Globus pallidus (tissue), 1 donor: Measurements from ENCODE around the gene HSF2BP.
A peak's percentile ranks its signal among the peaks of the same experiment; 100 is the strongest.
"Not testable (repeated sequence)": the region's sequence is repeated elsewhere in the genome, so short reads cannot be mapped to it uniquely, and the experiment has no call there.

Experiments
- DNase-seq: peaks from one replicate; pipeline ENCODE4 v3.0.0-alpha.2; 2015; ENCODE audit warnings: low spot score

HSF2BP gene

DNA sequence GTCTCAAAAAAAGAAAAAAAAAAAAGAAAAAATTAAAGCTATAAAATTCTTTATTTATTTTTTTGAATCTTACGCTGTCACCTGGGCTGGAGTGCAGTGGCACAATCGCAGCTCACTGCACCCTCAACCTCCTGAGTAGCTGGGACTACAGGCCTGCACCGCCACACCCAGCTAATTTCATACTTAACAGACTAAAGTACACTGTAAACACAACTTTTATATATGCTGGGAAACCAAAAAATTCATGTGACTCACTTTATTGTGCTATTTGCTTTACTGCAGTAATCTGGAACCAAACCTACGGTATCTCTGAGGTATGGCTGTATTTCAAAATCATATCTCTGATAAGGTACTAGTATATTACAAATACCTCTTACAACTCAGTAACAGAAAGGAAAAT lies 40.3 kb downstream of the HSF2BP start:
- DNase-seq: no peak

DNA sequence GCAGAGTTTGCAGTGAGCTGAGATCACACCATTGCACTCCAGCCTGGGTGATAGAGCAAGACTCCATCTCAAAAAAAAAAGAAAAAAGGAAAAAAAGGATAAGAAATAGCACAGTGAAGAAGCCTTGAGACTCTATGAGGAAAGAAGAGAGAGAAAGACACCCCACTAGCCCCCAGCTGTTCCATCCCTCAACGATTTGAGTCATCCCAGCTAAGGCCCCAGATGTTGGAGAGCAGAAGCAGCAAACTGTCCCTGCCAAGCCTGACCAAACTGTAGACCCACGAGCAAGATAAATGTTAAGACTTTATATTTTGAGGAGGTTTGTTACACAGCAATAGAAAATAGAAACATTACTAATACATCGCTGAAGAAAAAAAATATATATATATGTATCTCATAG lies 42.4 kb downstream of the HSF2BP start:
- not testable (repeated sequence) for DNase-seq

DNA sequence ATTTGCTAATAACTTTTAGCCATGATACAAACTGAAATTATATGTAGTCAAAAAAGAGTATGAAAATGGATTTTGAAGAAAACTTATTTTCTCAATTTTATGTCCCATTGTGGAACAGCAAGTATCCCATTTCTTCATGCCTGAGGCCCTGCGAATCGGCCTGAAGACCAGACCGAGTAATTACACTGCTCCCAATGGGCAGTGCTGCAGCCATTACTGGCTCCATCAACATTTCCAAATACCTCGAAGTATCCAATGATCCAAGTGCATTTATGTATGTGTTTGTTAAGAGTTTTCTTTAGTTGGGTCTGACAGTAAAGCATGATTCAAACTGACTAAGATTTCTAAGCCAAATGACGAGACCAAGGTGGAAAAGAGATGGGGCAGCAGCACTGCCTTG lies 44.4 kb downstream of the HSF2BP start:
- no peak for DNase-seq

DNA sequence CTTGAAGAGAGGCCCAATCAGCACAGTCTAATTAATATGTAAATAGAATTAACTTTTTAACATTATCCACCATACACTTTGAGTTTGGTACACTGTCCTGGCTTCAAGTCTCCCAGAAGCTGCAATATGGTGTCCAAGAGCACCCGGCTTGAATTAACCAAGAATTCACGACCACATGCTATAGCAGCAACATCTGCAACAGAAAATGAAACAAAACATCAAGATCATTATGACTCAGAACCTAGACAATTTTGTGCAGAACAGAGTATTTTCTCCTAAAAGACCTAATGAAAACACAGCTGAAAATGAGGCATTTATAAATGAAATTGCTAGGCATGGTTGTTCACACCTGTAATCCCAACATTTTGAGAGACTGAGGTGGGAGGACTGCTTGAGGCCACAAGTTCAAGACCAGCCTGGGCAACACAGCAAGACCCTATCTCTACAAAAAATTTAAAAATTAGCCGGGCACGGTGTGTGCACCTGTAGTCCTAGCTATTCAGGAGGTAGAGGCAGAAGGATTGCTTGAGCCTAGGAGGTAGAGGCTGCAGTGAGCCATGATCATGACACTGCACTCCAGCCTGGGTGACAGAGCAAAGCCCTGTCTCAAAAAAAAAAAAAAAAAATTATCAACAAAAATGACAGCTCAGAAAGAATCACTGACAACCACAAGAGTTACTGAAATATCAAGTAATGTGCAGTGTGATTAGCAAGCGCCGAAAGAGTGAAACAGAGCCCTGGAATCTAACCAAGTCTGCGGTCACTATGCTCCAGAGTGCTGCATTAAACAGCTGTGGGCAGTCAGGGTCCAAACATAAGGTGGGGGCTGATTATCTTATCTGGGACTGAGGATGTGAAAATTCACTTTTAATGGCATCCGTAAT lies 45.3 kb downstream of the HSF2BP start:
- no peak for DNase-seq

DNA sequence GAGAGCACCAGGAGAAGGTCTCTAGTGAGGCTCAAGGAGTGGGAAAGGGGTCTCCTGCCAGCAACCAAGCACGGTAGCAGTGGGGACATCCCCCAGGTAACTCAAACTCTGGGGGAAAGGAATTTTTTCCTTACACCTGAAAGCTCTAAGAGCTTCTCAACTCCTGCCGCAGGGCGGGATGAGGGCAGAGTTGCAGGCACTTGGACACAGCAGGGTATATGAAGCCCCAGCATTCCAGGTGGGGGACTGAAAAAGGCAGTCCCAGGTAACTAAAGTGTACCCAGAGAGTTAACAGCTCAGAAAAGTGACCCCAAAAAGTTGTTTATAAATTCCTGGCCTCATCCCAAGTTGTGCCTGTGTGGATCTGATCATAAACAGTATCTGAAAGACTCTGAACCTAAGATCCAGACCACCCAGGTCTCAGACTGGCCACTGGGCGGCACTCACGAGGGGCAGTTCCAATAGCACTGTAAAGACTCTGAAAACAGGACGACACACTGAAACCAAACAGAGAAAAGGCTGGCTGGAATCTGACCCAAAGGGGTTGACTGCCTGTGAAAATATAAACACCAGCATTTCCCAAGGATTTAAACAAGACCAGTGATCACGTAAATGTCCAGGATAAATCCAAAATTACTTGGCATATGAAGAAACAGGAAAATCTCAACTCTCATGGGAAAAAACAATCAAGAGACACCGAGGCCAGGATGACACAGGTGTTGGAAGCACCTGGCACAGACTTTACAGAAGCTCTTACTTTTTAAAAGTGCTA lies 47.5 kb downstream of the HSF2BP start:
- peak; percentile 29 for DNase-seq

DNA sequence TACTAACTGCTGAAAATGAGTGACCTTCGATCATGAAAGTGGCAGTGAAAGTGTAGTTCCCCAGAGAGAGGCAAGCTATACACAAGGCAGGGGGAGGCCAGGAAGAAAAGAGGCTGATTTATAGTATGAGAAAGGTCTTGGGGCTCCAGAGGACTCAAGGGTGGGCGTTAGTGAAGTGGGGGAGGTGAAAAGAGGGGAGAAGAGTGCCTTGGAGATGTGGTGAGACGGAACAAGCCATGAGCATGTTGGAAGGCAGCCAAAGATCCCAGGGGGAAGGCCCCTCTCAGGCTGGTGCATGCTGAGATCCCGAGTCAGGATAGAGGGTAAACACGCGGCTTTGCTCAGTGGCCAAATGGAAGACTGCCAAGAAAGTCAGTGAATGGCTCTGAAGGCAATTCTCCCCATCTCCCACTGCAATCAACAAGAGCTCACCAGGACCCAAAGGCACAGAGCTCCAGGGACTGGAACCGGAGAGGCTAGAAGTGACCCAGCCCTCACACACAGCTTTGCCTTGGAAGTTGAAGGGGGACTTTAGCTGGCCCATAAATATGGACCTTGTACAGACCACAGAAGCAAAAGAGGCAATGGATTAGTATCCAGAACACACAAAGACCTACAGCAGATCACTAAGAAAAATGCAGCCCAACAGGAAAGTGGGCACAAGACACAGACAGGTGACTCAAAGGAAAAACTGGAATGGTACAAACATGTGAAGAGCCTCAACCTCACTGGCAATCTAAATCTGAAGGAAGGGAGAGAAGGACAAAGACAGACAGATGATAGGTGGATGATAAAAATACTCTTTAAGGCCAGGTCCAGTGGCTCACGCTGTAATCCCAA lies 49.6 kb downstream of the HSF2BP start:
- peak; percentile 20 for DNase-seq

DNA sequence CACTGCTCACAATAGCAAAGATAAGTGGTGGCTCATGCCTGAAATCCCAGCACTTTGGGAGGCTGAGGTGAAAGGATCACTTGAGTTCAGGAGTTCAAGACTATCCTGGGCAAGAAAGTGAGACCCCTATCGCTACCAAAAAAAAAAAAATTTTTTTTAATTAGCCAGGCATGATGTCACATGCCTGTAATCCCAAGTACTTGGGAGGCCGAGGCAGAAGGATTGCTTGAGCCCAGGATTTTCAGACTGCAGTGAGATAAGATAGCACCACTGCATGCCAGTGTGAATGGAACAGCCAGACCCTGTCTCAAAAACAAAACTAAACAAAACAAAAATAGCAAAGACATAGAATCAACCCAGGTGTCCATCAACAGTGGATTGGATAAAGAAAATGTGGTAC lies 50.6 kb downstream of the HSF2BP start:
- no peak for DNase-seq

GRCh38 chr21:43608225-43608624 lies 51.1 kb downstream of the HSF2BP start:
- DNase-seq: no peak

DNA sequence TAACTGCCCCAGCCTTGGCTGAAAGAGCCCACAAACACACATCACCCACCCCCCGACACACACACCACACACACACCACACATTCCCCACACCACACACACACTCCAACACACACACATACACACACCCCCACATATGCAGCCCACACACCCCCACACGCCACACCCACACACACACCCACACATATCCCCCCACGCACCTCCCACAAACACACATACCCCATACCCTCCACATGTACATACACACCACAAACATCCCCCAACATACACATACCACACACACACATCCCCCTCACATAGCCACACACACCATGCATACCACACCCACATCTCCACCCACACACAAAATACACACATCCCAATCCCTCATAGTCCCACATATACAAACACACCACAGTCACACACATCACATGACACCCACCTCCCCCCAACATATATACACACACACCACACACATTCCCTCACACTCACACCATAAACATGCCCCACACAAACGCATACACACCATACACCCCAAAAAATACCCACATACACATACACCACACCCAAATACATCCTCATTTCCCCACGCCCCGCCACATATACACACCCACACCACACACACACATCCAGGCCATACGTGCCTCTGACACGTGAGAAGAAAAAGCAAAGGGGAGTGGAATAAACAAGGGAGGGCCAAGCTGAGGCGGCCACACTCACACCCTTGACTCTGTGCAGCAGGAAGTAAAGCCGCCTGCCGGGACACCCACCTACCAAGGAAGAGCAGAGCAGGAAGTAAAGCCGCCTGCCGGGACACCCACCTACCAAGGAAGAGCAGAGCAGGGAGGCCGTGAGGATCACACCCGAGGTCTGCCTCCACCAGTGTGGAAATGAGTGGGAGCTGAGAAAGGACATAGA lies 53.7 kb downstream of the HSF2BP start:
- no peak for DNase-seq

- DNase-seq: no peak
Observed at GRCh38 chr21:43604505-43605204, 54.6 kb downstream of the HSF2BP start.

GRCh38 chr21:43603641-43604504 lies 55.4 kb downstream of the HSF2BP start:
- DNase-seq: no peak

- DNase-seq: no peak
Observed at GRCh38 chr21:43603233-43603626, 56.1 kb downstream of the HSF2BP start.

GRCh38 chr21:43602266-43603232 lies 56.7 kb downstream of the HSF2BP start:
- DNase-seq: no peak

GRCh38 chr21:43600642-43601402 lies 58.5 kb downstream of the HSF2BP start:
- DNase-seq: no peak

DNA sequence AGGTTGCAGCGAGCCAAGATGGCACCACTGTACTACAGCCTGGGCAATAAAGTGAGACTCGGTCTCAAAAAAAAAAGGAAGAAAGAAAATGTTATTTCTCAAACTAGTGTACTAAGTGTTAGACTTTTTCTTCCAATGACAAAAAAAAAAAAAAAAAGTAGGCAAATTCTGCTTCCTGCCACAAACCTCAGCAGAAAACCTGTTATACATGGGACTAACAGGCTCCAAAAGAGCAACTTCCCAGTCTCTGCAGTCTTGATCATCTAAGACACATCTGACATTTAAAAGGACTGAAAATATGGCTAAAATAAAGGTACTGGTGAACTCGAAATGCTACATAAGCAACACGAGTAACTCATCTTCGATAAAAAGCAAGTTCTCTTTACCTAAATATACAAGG lies 59.6 kb downstream of the HSF2BP start:
- DNase-seq: no peak

DNA sequence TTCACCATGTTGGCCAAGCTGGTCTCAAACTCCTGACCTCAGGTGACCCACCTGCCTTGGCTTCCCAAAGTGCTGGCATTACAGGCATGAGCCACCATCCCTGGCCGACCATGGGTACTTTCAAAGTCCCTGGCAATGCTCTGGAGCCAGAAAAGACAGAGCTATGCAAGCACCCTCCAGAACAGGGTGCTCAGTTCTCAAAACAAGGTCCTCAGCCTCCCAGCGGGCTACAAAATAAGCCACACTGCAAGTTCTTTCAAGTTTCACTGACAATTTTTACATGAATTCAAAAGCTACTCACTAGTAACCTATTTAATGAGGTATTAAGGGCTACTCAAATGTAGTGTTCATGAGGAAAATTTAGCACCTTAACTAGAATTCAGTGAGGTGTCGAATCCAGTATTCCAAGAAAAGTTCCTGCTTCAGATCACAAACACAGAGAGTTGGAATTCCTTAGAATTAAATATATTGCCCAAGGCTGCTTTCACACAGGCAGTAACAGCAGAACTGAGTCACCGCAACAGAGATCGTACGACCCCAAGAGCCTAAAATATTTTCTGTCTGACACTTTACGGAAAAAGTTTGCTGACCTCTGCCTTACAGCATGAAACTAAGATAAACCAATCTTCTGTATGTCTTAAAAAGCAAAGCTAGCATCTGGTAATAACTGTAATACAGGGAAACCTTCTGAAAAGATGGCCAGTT lies 60.7 kb downstream of the HSF2BP start:
- no peak for DNase-seq
